H9 (cell line): ENCODE results near the gene NOX5. TPM values are rescaled to one million over a fixed set of nuclear protein-coding genes. Genes with fewer than 3 reads are reported as not detected.

Source experiments
- DNase-seq: peaks from one replicate; pipeline ENCODE4 v3.0.0-alpha.2; 2017
- H2AFZ ChIP-seq: one replicate; pipeline ENCODE4 v1.6.1; 2013; ENCODE audit warnings: mild to moderate bottlenecking, low read length, control low read depth, moderate library complexity
- H2AK5ac ChIP-seq: 2 replicates; pipeline ENCODE4 v1.6.1; 2013; ENCODE audit warnings: low read length, control low read depth, mixed read lengths; ENCODE audit not compliant: insufficient read length
- H2BK120ac ChIP-seq: one replicate; pipeline ENCODE4 v1.6.1; 2013; ENCODE audit warnings: low read depth, mild to moderate bottlenecking, low read length, control low read depth, inconsistent platforms; ENCODE audit not compliant: poor library complexity, severe bottlenecking
- H2BK12ac ChIP-seq: 2 replicates; pipeline ENCODE4 v1.6.1; 2013; ENCODE audit warnings: low read length, control low read depth, mixed read lengths, low read depth; ENCODE audit not compliant: insufficient read length
- H2BK15ac ChIP-seq: 2 replicates; pipeline ENCODE4 v1.6.1; 2013; ENCODE audit warnings: low read depth, low read length, control low read depth
- H2BK20ac ChIP-seq: one replicate; pipeline ENCODE4 v1.6.1; 2013; ENCODE audit warnings: low read depth, mild to moderate bottlenecking, low read length, control low read depth, inconsistent platforms; ENCODE audit not compliant: poor library complexity, severe bottlenecking
- H2BK5ac ChIP-seq: 2 replicates; pipeline ENCODE4 v1.6.1; 2013; ENCODE audit warnings: low read length, control low read depth, mixed read lengths; ENCODE audit not compliant: insufficient read length
- H3K14ac ChIP-seq: 2 replicates; pipeline ENCODE4 v1.6.1; 2013; ENCODE audit warnings: low read length, control low read depth; ENCODE audit not compliant: insufficient read depth
- H3K18ac ChIP-seq: 2 replicates; pipeline ENCODE4 v1.6.1; 2013; ENCODE audit warnings: low read depth, mild to moderate bottlenecking, mixed read lengths, low read length, control low read depth; ENCODE audit not compliant: insufficient read length
- H3K23ac ChIP-seq: 2 replicates; pipeline ENCODE4 v1.6.1; 2013; ENCODE audit warnings: low read length, control low read depth, mixed read lengths, low read depth; ENCODE audit not compliant: insufficient read length
- H3K23me2 ChIP-seq: 2 replicates; pipeline ENCODE4 v1.6.1; 2013; ENCODE audit warnings: low read depth, mild to moderate bottlenecking, mixed read lengths, low read length, control low read depth; ENCODE audit not compliant: insufficient read length, poor library complexity, severe bottlenecking
- H3K27ac ChIP-seq: 2 replicates; pipeline ENCODE4 v1.5.1; 2013; ENCODE audit warnings: low read length, control low read depth, mixed read lengths, low read depth; ENCODE audit not compliant: insufficient read length
- H3K27me3 ChIP-seq: 2 replicates; pipeline ENCODE4 v1.6.1; 2013; ENCODE audit warnings: low read length, control low read depth, inconsistent platforms; ENCODE audit not compliant: insufficient read depth
- H3K4ac ChIP-seq: 2 replicates; pipeline ENCODE4 v1.6.1; 2013; ENCODE audit warnings: low read depth, mild to moderate bottlenecking, control low read depth, inconsistent platforms, low read length, moderate library complexity
- H3K4me1 ChIP-seq: 2 replicates; pipeline ENCODE4 v1.6.1; 2013; ENCODE audit warnings: low read length, control low read depth, inconsistent platforms; ENCODE audit not compliant: insufficient read depth
- H3K4me2 ChIP-seq: 2 replicates; pipeline ENCODE4 v1.6.1; 2013; ENCODE audit warnings: low read length, control low read depth, mixed read lengths; ENCODE audit not compliant: insufficient read length, insufficient read depth
- H3K56ac ChIP-seq: 2 replicates; pipeline ENCODE4 v1.6.1; 2013; ENCODE audit warnings: low read depth, mild to moderate bottlenecking, mixed read lengths, low read length, control low read depth; ENCODE audit not compliant: insufficient read length
- H3K79me1 ChIP-seq: 2 replicates; pipeline ENCODE4 v1.6.1; 2013; ENCODE audit warnings: low read depth, mild to moderate bottlenecking, moderate library complexity, low read length, control low read depth, inconsistent platforms; ENCODE audit not compliant: insufficient read depth, poor library complexity, severe bottlenecking
- H3K79me2 ChIP-seq: 2 replicates; pipeline ENCODE4 v1.6.1; 2013; ENCODE audit warnings: low read length, control low read depth, inconsistent platforms; ENCODE audit not compliant: insufficient read depth
- H3K9ac ChIP-seq: 2 replicates; pipeline ENCODE4 v1.6.1; 2013; ENCODE audit warnings: low read length, control low read depth, mixed read lengths; ENCODE audit not compliant: insufficient read length; ENCODE audit errors: extremely low read depth
- H3K9me3 ChIP-seq: one replicate; pipeline ENCODE4 v1.6.1; 2013; ENCODE audit warnings: low read depth, low read length, inconsistent platforms; ENCODE audit not compliant: control insufficient read depth
- H3T11ph ChIP-seq: one replicate; pipeline ENCODE4 v1.6.1; 2013; ENCODE audit warnings: mild to moderate bottlenecking, low read length, control low read depth, inconsistent platforms
- H4K20me1 ChIP-seq: one replicate; pipeline ENCODE4 v1.6.1; 2013; ENCODE audit not compliant: control insufficient read depth, insufficient read length, insufficient read depth
- H4K5ac ChIP-seq: 2 replicates; pipeline ENCODE4 v1.6.1; 2013; ENCODE audit warnings: low read depth, mild to moderate bottlenecking, mixed read lengths, low read length, control low read depth; ENCODE audit not compliant: insufficient read length
- H4K8ac ChIP-seq: replicated peaks from 2 replicates; pipeline ENCODE4 v1.6.1; 2013; ENCODE audit warnings: low read length, control low read depth, mixed read lengths, low read depth; ENCODE audit not compliant: insufficient read length
- H4K91ac ChIP-seq: 2 replicates; pipeline ENCODE4 v1.6.1; 2013; ENCODE audit warnings: low read depth, mild to moderate bottlenecking, moderate library complexity, mixed read lengths, low read length, control low read depth; ENCODE audit not compliant: insufficient read length
- H3K27ac Mint-ChIP-seq, 3 experiments: 2 replicates in 2 of 3; 3 replicates in 1 of 3; pipeline ENCODE4 v1.8.0; 2020 to 2021; ENCODE audit warnings: mixed read lengths in 3 of 3, mild to moderate bottlenecking in 1 of 3, moderate library complexity in 1 of 3
- H3K27me3 Mint-ChIP-seq: 2 replicates; pipeline ENCODE4 v1.8.0; 2021; ENCODE audit warnings: low read depth, mild to moderate bottlenecking, moderate library complexity, mixed read lengths
- H3K36me3 Mint-ChIP-seq, 3 experiments: 2 replicates in 2 of 3; 3 replicates in 1 of 3; pipeline ENCODE4 v1.8.0; 2020 to 2021; ENCODE audit warnings: low read depth in 3 of 3, mixed read lengths in 3 of 3; ENCODE audit not compliant: insufficient read depth in 1 of 3
- H3K4me1 Mint-ChIP-seq, 2 experiments: 2 replicates each; pipeline ENCODE4 v1.8.0; 2020; ENCODE audit warnings: mixed read lengths in 2 of 2
- H3K4me3 Mint-ChIP-seq, 2 experiments: 2 replicates in 1 of 2; 3 replicates in 1 of 2; pipeline ENCODE4 v1.8.0; 2020 to 2021; ENCODE audit warnings: mild to moderate bottlenecking in 2 of 2, mixed read lengths in 2 of 2, moderate library complexity in 1 of 2
- H3K9me3 Mint-ChIP-seq, 2 experiments: 2 replicates in 1 of 2; 3 replicates in 1 of 2; pipeline ENCODE4 v1.8.0; 2020; ENCODE audit warnings: mild to moderate bottlenecking in 2 of 2, mixed read lengths in 2 of 2, moderate library complexity in 1 of 2
- CTCF ChIP-seq: fragments of 200-600 bp; sonication (generic); conservative IDR thresholded peaks from 3 replicates; pipeline ENCODE4 v1.8.0; 2021; ENCODE audit warnings: antibody characterized with exemption, mild to moderate bottlenecking
- WGBS: extraction: QIAGEN DNeasy Blood & Tissue Kit; methylation state at CpG from one replicate; pipeline ENCODE4 v1.1.7; 2013; ENCODE audit warnings: missing lambda C conversion rate, low lambda C conversion rate, mixed read lengths; ENCODE audit not compliant: insufficient read length; ENCODE audit errors: extremely low coverage; 5-methylcytosine and 5-hydroxymethylcytosine counted together
- total RNA-seq: library from RNA; stranded (reverse); gene quantifications from 2 replicates; pipeline ENCODE4 v1.2.1, GENCODE V29; 2021

NOX5 gene
- total RNA-seq, 1 experiment from 2014 or later, result 0.04 TPM

GRCh38 chr15:69085325-69086081 lies 71.0 kb downstream of the NOX5 start:
- Mint-ChIP-seq H3K4me3 (peak overlapping the region in 1 of 2 experiments; percentile 25; a peak in 1 of 5 replicates), H3K4me1 (peaks cover 85 to 88% of the 10 kb centered on the region in 2 experiments), H3K27me3 (peaks cover 41% of the 10 kb centered on the region), H3K9me3 (no peaks in the 10 kb centered on the region; a peak in 1 of 5 replicates), H3K27ac (peak overlapping the region in 2 of 3 experiments; percentile 85 to 95; a peak in 4 of 7 replicates), H3K36me3 (no peaks in the 10 kb centered on the region)
- no peak overlapping the region for H4K5ac ChIP-seq
- no peak for DNase-seq
- no peak overlapping the region for H2BK15ac ChIP-seq
- H2BK20ac ChIP-seq, result no peak overlapping the region
- H4K91ac ChIP-seq, result no peak overlapping the region
- H2BK120ac ChIP-seq, result no peak overlapping the region
- H3K23ac ChIP-seq, result no peak overlapping the region
- no peaks in the 10 kb centered on the region for H3K79me2 ChIP-seq
- H3K4ac ChIP-seq, result no peak overlapping the region
- H3K18ac ChIP-seq, result no peak overlapping the region
- no peak overlapping the region for H2BK5ac ChIP-seq
- no peaks in the 10 kb centered on the region for H3K79me1 ChIP-seq
- H2BK12ac ChIP-seq, result no peak overlapping the region
- no peaks in the 10 kb centered on the region for H3K9me3 ChIP-seq
- no peak overlapping the region for H3K4me2 ChIP-seq
- no peak overlapping the region for H4K8ac ChIP-seq
- H3K23me2 ChIP-seq, result peaks cover 2% of the 10 kb centered on the region
- H3K14ac ChIP-seq, result no peak overlapping the region
- H3K4me1 ChIP-seq, result peaks cover 43% of the 10 kb centered on the region
- TF ChIP-seq CTCF, result no peak
- H3K27ac ChIP-seq, result no peak overlapping the region
- H3T11ph ChIP-seq, result no peak overlapping the region
- no peaks in the 10 kb centered on the region for H3K27me3 ChIP-seq
- H2AK5ac ChIP-seq, result no peak overlapping the region
- WGBS, result no CpG with 5 or more reads among the region's 5 CpGs
- H3K9ac ChIP-seq, result no peak overlapping the region
- no peak overlapping the region for H2AFZ ChIP-seq
- no peaks in the 10 kb centered on the region for H4K20me1 ChIP-seq
- H3K56ac ChIP-seq, result no peak overlapping the region
